ENCODE results near the gene FOXL2NB. TPM values are rescaled to one million over a fixed set of nuclear protein-coding genes. Genes with fewer than 3 reads are reported as not detected.
A peak's percentile ranks its signal among the peaks of the same experiment; 100 is the strongest.

Gene FOXL2NB
- total RNA-seq, 3 donors from 2014 or later (not counting 1 experiment from before 2014, with no cell fraction given) = not detected

DNA sequence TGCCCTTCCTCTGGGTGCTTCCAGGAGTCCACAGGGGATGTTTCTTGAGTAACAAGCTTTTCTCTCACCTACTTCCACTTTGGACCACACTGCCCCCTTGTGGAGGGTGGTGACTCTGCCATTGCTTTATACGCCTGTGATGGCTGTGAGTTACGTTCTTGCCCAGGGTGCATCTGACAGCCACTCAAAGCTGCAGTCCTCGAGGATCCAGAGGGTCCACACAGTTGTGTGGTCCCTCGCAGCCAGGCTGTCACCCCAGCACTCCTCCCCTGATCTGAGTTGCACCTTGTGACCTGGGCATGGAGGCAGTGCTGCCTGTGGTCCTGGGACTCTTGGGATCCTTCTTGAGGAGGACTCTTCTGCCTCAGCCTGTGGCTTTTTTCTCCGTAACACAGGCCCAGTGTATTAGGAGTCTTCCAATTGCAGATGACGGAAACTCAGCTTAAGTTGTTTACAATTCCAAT is 23.5 kb upstream of the FOXL2NB start:
- peak; percentile 77 to 92 for DNase-seq
- Mint-ChIP-seq H3K9me3 (no peaks in the 10 kb centered on the region), H3K4me1 (peaks cover 0 to 4% of the 10 kb centered on the region in 2 donors), H3K27ac (no peak overlapping the region), H3K4me3 (no peak overlapping the region), H3K27me3 (ENCODE audit: low read depth in 2 of 2) (peaks cover 8 to 15% of the 10 kb centered on the region in 2 donors), H3K36me3 (no peaks in the 10 kb centered on the region)
- H3K9me3 ChIP-seq (ENCODE audit: control insufficient read depth, insufficient read depth, low read length) = no peaks in the 10 kb centered on the region
- 18% methylated on average over 5 of the region's 6 CpGs for WGBS (ENCODE audit: insufficient coverage)
- H3K36me3 ChIP-seq (ENCODE audit: control insufficient read depth, insufficient read depth, low read length) = no peaks in the 10 kb centered on the region
- no peak overlapping the region for H3K4me3 ChIP-seq (ENCODE audit: low read length)
- TF ChIP-seq, protein P1, sequence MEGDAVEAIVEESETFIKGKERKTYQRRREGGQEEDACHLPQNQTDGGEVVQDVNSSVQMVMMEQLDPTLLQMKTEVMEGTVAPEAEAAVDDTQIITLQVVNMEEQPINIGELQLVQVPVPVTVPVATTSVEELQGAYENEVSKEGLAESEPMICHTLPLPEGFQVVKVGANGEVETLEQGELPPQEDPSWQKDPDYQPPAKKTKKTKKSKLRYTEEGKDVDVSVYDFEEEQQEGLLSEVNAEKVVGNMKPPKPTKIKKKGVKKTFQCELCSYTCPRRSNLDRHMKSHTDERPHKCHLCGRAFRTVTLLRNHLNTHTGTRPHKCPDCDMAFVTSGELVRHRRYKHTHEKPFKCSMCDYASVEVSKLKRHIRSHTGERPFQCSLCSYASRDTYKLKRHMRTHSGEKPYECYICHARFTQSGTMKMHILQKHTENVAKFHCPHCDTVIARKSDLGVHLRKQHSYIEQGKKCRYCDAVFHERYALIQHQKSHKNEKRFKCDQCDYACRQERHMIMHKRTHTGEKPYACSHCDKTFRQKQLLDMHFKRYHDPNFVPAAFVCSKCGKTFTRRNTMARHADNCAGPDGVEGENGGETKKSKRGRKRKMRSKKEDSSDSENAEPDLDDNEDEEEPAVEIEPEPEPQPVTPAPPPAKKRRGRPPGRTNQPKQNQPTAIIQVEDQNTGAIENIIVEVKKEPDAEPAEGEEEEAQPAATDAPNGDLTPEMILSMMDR (IDR thresholded peaks at IDR 0.05) = peak; percentile 83
- no peak overlapping the region for H3K27ac ChIP-seq (ENCODE audit: low read length)
- peaks cover 3% of the 10 kb centered on the region for H3K4me1 ChIP-seq (ENCODE audit: control insufficient read depth, insufficient read depth, low read length)
- intact Hi-C loops (cut with micrococcal nuclease) = loop anchor here (1.0 kb wide), 4 partner anchors 224 to 506 kb away; partner anchors contain the start of gene CEP70
- no peaks in the 10 kb centered on the region for H3K27me3 ChIP-seq (ENCODE audit: control insufficient read depth, insufficient read depth, low read length)
- peak; percentile 89 to 99 (median 98) for ATAC-seq

DNA sequence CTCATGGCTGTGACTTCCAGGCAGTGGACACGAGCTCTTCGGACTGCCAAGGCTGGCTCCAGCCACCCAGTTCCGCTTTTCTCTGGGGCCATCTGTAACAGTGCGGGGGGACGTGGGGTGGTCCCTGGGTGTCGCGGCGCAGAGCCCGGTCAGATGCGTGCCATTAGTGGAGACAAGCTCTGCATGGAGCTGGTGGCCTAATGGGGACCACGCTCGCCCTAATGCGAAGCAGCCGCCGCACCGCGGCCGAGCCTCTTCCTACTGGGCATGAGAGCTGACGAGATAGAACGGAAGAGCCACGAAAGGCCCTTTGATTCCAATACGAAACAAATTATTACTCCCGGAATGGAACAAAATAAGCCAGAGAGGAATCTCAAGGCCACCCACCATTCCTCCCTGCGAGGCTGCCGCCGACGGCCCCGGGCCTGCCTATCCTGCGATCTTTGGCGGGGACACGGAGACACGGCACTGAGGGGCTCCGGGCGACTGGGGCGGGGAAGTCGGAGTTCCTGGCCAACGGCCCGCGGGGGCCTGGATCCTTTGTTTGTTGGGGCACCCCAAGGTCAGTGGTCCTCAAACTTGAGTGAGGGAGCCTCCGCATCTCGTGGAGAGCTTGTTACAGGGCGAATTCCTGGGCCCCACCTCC is 18.2 kb upstream of the FOXL2NB start:
- no peaks in the 10 kb centered on the region for H3K9me3 Mint-ChIP-seq
- H3K27me3 Mint-ChIP-seq (ENCODE audit: low read depth in 2 of 2) = peaks cover 19 to 21% of the 10 kb centered on the region in 2 donors
- no peak for DNase-seq
- H3K4me1 Mint-ChIP-seq = no peaks in the 10 kb centered on the region
- Histone ChIP-seq H3K27ac (ENCODE audit: low read length) (no peak overlapping the region), H3K27me3 (ENCODE audit: control insufficient read depth, insufficient read depth, low read length) (no peaks in the 10 kb centered on the region), H3K4me1 (ENCODE audit: control insufficient read depth, insufficient read depth, low read length) (no peaks in the 10 kb centered on the region), H3K36me3 (ENCODE audit: control insufficient read depth, insufficient read depth, low read length) (no peaks in the 10 kb centered on the region), H3K4me3 (ENCODE audit: low read length) (no peak overlapping the region), H3K9me3 (ENCODE audit: control insufficient read depth, insufficient read depth, low read length) (no peaks in the 10 kb centered on the region)
- TF ChIP-seq, protein P1 (IDR thresholded peaks at IDR 0.05) = no peak
- no peak for ATAC-seq
- intact Hi-C loops (cut with micrococcal nuclease) = no loop called here
- 94% methylated on average over 42 of the region's 42 CpGs for WGBS (ENCODE audit: insufficient coverage)
- no peak overlapping the region for H3K27ac Mint-ChIP-seq
- H3K4me3 Mint-ChIP-seq = no peak overlapping the region
- H3K36me3 Mint-ChIP-seq = no peaks in the 10 kb centered on the region

DNA sequence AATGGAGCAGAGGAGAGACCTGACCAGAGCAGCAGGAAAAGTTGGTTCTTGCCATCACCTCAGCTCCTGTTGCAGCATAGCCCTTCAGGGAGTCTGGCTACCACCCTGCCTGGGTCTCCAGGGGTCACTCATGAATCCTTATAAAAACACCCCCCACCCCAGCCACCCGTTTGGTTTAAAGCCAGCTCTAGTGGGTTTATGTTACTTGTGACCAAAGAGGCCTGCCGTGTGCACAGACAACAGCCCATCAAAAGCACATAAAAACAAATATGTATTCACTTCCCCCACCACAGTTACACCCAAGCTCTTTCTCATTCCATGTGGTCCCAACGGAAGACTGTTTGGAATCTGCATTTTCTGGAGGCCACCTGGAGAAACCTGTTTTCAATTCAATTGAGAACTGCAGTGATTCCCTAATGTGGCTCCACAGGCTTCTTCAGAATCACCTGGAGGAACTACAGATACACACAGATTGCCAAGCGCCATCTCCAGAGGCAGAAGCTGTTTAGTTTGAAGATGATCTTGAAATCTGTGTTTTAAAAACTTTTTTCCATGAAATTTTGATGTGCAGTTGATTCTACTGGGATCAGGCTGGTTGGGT is 13.8 kb upstream of the FOXL2NB start:
- intact Hi-C loops (cut with micrococcal nuclease) = no loop called here
- 74% methylated on average over 4 of the region's 4 CpGs for WGBS (ENCODE audit: insufficient coverage)
- H3K27ac ChIP-seq (ENCODE audit: low read length) = no peak overlapping the region
- ATAC-seq (no peak), DNase-seq (no peak)
- Mint-ChIP-seq H3K9me3 (no peaks in the 10 kb centered on the region), H3K4me3 (no peak overlapping the region), H3K4me1 (peaks cover 18 to 22% of the 10 kb centered on the region in 2 donors), H3K36me3 (no peaks in the 10 kb centered on the region), H3K27me3 (ENCODE audit: low read depth in 2 of 2) (peaks cover 48 to 50% of the 10 kb centered on the region in 2 donors), H3K27ac (no peak overlapping the region)
- no peak overlapping the region for H3K4me3 ChIP-seq (ENCODE audit: low read length)
- no peaks in the 10 kb centered on the region for H3K36me3 ChIP-seq (ENCODE audit: control insufficient read depth, insufficient read depth, low read length)
- H3K4me1 ChIP-seq (ENCODE audit: control insufficient read depth, insufficient read depth, low read length) = peaks cover 23% of the 10 kb centered on the region
- peaks cover 35% of the 10 kb centered on the region for H3K27me3 ChIP-seq (ENCODE audit: control insufficient read depth, insufficient read depth, low read length)
- TF ChIP-seq, protein P1 (IDR thresholded peaks at IDR 0.05) = no peak
- H3K9me3 ChIP-seq (ENCODE audit: control insufficient read depth, insufficient read depth, low read length) = no peaks in the 10 kb centered on the region

Data from natural killer cell (primary cell).